Measurements from ENCODE around the gene DENND5A.

The DENND5A gene

DNA sequence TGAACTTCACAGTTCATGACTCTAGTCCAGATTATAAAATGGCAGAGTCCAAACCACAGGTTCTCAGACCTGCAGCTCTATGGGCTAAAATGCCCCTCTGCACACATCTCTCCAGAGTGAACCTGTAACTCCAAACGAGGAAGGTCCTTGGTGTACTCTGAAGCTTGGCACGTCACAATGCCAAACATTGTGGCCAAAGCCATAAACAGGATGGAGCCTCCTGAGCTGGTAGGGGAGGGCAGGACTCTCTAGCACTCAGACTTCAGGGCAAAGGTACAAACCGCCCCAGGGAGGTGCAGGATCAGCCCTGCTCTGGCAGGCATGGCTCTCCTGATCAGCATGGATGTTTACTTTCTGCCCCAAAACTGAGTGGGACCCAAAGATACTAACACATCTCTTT, 176.1 kb downstream of the DENND5A start:
- Histone ChIP-seq H3K4me1 (ENCODE audit: control insufficient read depth, insufficient read depth, low read length, unreplicated experiment) (no peaks in the 10 kb centered on the region), H3K36me3 (ENCODE audit: insufficient read depth, low read length) (no peaks in the 10 kb centered on the region), H3K27ac (ENCODE audit: low read depth, low read length) (no peak overlapping the region), H3K4me3 (ENCODE audit: low read depth, low read length) (no peak overlapping the region), H3K27me3 (ENCODE audit: insufficient read depth, low read length) (peaks cover 17% of the 10 kb centered on the region), H2AFZ (ENCODE audit: low read length, unreplicated experiment) (no peak overlapping the region), H3K79me2 (ENCODE audit: control insufficient read depth, insufficient read depth, low read length, unreplicated experiment) (no peaks in the 10 kb centered on the region)
